Measurements from ENCODE around the gene PDE8A. TPM values are rescaled to one million over a fixed set of nuclear protein-coding genes. Genes with fewer than 3 reads are reported as not detected.
A peak's percentile ranks its signal among the peaks of the same experiment; 100 is the strongest.
"Not testable (repeated sequence)": the region's sequence is repeated elsewhere in the genome, so short reads cannot be mapped to it uniquely, and the experiment has no call there.

Gene PDE8A
- total RNA-seq, 1 experiment from 2014 or later, result 40.0 TPM

- Histone ChIP-seq H3K27ac (ENCODE audit: low read length) (no peak overlapping the region), H3K4me3 (ENCODE audit: low read depth in 2 of 2, low read length in 2 of 2) (no peak overlapping the region), H3K36me3 (ENCODE audit: control insufficient read depth, insufficient read depth, low read length) (no peaks in the 10 kb centered on the region), H3K9me3 (ENCODE audit: control insufficient read depth, insufficient read depth, low read depth, low read length) (peaks cover 10% of the 10 kb centered on the region; the same call in 1 of the 2 replicates), H3K27me3 (ENCODE audit: control insufficient read depth, insufficient read depth, low read length) (no peaks in the 10 kb centered on the region), H3K4me1 (ENCODE audit: control insufficient read depth, insufficient read depth, low read length) (peaks cover 3% of the 10 kb centered on the region; the same call in 1 of the 2 replicates)
- no peak for ATAC-seq
- CTCF ChIA-PET, result no interaction called here
- in situ Hi-C loops (cut with HindIII; ENCODE audit: low pct_unique_long_range_greater_than_20kb, low sequenced_read_pairs) (no loop called here), intact Hi-C loops (cut with micrococcal nuclease; ENCODE audit: unreplicated experiment) (no loop called here)
- TF ChIP-seq CTCF (IDR thresholded peaks at IDR 0.05) (no peak), SIN3A (IDR thresholded peaks at IDR 0.05; ENCODE audit: borderline replicate concordance, insufficient read depth, low read depth, low read length) (no peak), REST (IDR thresholded peaks at IDR 0.05; ENCODE audit: insufficient read depth in 1 of 2, low read depth in 2 of 2, low read length in 1 of 2) (no peak), POLR2AphosphoS5 (IDR thresholded peaks at IDR 0.05; ENCODE audit: low read depth, low read length) (no peak), TCF7L2 (IDR thresholded peaks at IDR 0.05; ENCODE audit: low read depth, low read length) (no peak)
- BruUV-seq (replicated peaks), result no TSS peak
- no peak for DNase-seq (ENCODE audit: low read depth, low spot score)
- POLR2A ChIA-PET, result no interaction called here
Observed at GRCh38 chr15:85174521-85174920, 192.9 kb downstream of the PDE8A start.

- H3K4me3 ChIP-seq (ENCODE audit: low read depth in 2 of 2, low read length in 2 of 2); DNase-seq (ENCODE audit: low read depth, low spot score); H3K36me3 ChIP-seq (ENCODE audit: control insufficient read depth, insufficient read depth, low read length); H3K9me3 ChIP-seq (ENCODE audit: control insufficient read depth, insufficient read depth, low read depth, low read length); POLR2A ChIA-PET; BruUV-seq (replicated peaks); H3K4me1 ChIP-seq (ENCODE audit: control insufficient read depth, insufficient read depth, low read length); H3K27ac ChIP-seq (ENCODE audit: low read length); in situ Hi-C loops (cut with HindIII; ENCODE audit: low pct_unique_long_range_greater_than_20kb, low sequenced_read_pairs); intact Hi-C loops (cut with micrococcal nuclease; ENCODE audit: unreplicated experiment); CTCF ChIA-PET; H3K27me3 ChIP-seq (ENCODE audit: control insufficient read depth, insufficient read depth, low read length): not testable (repeated sequence)
- peak; percentile 92 for ATAC-seq
Observed at GRCh38 chr15:85177042-85177515, 195.4 kb downstream of the PDE8A start.

- Histone ChIP-seq H3K36me3 (ENCODE audit: control insufficient read depth, insufficient read depth, low read length) (no peaks in the 10 kb centered on the region), H3K27ac (ENCODE audit: low read length) (no peak overlapping the region), H3K9me3 (ENCODE audit: control insufficient read depth, insufficient read depth, low read depth, low read length) (no peaks in the 10 kb centered on the region), H3K27me3 (ENCODE audit: control insufficient read depth, insufficient read depth, low read length) (no peaks in the 10 kb centered on the region), H3K4me3 (ENCODE audit: low read depth in 2 of 2, low read length in 2 of 2) (no peak overlapping the region), H3K4me1 (ENCODE audit: control insufficient read depth, insufficient read depth, low read length) (peaks cover 3% of the 10 kb centered on the region; the same call in 1 of the 2 replicates)
- ATAC-seq (no peak), DNase-seq (ENCODE audit: low read depth, low spot score) (no peak)
- ChIA-PET CTCF (no interaction called here), POLR2A (no interaction called here)
- no TSS peak for BruUV-seq (replicated peaks)
- intact Hi-C loops (cut with micrococcal nuclease; ENCODE audit: unreplicated experiment) (no loop called here), in situ Hi-C loops (cut with HindIII; ENCODE audit: low pct_unique_long_range_greater_than_20kb, low sequenced_read_pairs) (no loop called here)
- TF ChIP-seq TCF7L2 (IDR thresholded peaks at IDR 0.05; ENCODE audit: low read depth, low read length) (no peak), REST (IDR thresholded peaks at IDR 0.05; ENCODE audit: insufficient read depth in 1 of 2, low read depth in 2 of 2, low read length in 1 of 2) (no peak), SIN3A (IDR thresholded peaks at IDR 0.05; ENCODE audit: borderline replicate concordance, insufficient read depth, low read depth, low read length) (no peak), CTCF (IDR thresholded peaks at IDR 0.05) (no peak), POLR2AphosphoS5 (IDR thresholded peaks at IDR 0.05; ENCODE audit: low read depth, low read length) (no peak)
Observed at GRCh38 chr15:85178308-85178707, 196.7 kb downstream of the PDE8A start.
